HG03097 (cell line): Measurements from ENCODE around the gene STK40.

Source experiments
- ATAC-seq: cut with Tn5 transposase; IDR thresholded peaks from one replicate; pipeline ENCODE4 v1.9.1; 2021; ENCODE audit not compliant: unreplicated experiment, low FRiP score

Gene STK40, protein sequence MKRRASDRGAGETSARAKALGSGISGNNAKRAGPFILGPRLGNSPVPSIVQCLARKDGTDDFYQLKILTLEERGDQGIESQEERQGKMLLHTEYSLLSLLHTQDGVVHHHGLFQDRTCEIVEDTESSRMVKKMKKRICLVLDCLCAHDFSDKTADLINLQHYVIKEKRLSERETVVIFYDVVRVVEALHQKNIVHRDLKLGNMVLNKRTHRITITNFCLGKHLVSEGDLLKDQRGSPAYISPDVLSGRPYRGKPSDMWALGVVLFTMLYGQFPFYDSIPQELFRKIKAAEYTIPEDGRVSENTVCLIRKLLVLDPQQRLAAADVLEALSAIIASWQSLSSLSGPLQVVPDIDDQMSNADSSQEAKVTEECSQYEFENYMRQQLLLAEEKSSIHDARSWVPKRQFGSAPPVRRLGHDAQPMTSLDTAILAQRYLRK

DNA sequence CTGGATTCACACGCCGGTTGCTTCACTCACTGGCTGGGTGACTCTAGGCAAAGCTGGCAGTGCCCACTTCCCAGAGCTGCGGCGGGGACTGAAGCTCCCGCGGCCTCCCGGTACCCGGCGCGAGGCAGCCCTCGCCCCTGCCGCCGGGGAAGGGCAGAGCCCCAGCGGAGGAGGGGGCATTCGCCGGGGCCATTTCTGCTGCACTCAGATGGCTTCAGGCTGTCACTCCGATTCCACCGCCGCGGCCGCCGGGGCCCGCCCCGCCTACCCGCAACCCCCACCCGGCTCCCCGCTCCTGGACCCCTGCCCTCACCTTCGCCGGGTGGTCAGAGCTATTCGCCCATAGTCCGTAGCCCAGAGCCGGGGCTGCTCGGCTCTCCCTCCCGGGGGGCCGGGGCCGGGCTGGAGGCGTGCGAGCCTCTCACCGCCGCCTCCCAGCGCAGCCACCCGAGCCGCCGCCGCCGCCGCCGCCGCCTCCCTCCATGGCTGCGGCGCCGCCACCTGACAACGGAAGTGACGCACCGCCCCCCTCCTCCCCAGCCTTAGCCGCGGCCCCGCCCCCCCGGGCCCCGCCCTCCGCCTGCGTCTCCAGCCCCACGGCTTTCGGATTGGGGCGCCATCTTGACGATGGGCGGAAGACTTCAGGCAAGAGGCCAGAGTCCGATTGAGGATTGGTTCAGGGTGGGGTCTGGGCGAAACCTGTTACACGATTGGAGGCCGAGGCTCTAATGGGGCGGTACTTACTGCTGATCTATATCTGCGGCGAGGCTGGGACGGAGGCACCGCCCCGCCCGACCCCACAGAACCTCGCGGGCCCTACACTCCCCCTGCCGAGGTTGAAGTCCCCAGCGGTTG, at the start of gene STK40:
TSS of gene STK40 (minus strand) at position 515 of the 855 bp plus-strand sequence. CDS start 24,592 bp downstream, outside the sequence.
- ATAC-seq: peak; percentile 73

DNA sequence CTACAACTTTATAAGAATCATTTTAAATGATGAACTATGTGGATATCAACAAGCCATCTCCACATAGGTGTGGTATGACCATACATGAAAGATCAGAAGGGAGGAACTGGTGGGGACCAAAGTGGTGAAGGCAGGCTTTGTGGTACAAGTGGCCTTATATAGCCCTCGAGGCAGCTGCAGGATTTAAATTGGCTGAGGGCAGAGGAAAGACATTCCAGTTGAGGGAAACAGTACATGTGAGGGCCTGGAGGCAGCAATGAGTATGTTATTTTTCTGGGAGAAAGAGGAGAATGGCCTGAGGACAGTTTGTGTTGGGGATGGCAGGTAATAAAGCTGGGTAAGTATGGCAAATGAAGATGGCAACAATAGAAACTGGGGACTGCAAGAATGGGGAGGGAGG, 47.4 kb upstream of the STK40 start:
- ATAC-seq: no peak

DNA sequence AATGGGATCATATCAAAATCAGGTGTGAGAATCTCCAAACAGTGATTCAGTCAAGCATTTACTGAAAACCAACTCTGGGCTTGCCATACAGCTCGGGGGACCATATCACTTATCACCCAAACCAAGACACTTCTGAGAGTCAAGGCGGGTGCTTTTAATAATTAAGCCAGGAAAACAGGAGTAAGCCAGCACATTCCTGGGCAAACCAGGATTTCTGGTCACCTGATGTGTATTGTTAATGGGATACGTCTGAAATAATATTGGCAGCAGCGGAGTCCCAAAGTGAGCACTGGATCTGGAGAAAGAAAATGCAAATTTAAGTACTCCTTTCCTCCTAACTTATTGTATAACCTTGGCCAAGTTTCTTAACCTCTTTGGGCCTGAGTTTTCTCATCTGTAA, 46.9 kb upstream of the STK40 start:
- ATAC-seq: no peak

DNA sequence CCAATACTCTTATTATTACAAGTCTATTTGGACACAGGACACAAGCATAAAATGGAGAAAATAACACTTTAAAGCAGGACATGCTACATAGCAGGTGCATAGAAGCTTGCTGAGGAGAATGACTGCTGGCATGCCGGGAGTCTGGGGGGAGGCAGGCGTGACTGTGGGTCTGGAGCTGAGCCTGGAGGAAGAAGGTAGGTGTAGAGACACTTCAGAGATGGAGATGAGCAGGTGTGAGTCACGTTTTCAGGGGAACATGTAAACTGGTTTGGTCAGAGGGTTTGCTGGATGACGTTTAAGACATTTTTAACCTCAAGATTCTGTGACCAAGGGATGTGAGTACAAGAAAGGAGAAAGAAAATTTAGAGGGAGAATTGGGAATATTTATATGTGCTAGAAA, 40.1 kb upstream of the STK40 start:
- no peak for ATAC-seq

DNA sequence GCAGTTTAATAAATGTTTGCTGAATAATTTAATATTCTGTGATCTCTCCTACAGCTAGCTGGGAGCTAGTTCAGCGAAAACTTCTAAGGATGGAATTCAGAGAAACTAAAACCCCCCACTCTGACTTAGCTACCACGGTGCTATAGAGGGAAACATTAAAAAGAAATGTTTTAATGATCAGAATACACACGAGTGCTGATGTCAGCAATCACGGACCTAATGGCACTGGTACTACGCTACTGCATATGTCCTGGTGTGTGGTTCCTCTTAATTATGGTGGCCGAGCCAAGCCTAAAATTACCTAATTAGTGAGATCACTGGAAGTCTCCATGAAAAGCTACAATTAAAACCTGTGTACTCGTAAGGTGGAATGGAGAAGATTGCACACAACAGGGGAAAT, 35.9 kb upstream of the STK40 start:
- no peak for ATAC-seq

DNA sequence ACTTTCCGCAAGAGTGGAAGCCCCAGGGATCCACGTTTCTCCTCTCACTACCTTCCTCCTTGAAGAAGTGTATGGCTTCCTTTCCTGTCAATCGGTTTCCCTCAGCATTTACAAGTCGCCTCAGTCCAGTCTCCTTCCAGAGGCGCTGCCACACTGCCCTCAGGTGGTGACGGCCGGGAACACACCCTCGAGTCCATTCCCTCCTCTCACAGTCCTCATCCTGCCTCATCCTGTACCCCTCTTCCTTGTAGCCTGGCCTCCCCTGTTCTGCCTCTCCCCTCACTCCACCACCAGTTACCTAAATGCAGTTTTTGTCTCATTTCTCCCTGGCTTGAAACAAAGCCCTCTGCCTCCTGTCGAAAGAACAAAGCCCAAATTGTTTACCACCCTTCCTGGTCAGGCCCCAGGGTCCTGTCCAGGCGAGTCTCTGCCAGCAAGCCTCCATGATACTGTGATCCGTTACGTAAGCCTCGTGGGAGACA, 35.2 kb upstream of the STK40 start:
- ATAC-seq: no peak

DNA sequence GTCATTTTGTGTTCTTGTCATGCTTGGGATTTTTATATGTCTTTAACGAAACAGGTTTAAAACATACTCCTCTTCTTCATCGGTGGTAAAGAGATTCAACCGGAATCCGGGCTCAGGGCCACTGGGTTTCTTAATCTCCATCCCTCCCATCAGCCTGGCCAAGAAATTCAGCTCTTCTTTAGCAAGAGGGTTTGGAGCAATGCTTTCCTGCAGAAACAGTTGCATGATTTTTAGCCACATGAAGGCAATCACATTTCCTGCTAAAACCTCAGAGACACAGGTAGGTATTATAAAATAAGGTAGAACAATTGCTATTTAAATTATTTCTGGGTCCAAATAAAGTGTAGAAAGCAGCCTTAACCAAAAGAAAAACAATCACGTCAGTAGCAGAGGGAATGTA, 34.7 kb upstream of the STK40 start:
- ATAC-seq: no peak

DNA sequence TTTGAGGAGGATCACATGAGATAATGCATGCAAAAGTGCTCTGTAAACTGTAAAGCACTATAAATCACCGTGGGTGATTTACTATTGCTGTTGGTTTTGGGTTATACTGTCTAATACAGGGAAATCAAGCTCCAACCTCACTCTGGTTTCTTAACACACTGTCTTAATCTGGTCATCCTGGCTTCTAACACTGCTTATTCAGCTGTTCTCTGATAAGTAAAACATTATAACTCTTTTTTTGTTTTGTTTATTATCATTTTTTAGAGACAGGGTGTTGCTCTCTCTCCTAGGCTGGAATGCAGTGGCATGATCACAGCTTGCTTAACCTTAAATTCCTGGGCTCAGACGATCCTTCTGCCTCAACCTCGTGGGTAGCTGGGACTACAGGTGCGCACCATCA, 33.8 kb upstream of the STK40 start:
- ATAC-seq: no peak

DNA sequence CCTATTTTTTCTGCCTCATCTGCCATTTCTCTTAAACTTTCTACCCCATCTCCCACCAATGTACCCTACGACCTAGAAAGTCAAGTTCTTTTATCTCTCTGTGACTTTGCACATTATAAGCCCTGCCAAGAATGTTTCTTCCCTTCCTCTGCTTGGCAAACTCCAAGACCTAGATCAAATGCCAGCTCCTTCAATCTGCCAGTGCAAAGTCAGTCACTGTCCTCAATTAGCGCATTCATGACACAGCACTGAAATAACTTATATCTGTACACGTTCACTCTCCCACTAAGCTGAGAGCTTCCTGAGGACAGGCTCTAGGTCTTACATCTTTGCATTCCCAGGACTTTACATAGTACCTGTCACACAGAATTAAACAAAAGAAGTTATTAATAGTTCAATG, 33.4 kb upstream of the STK40 start:
- ATAC-seq: no peak

DNA sequence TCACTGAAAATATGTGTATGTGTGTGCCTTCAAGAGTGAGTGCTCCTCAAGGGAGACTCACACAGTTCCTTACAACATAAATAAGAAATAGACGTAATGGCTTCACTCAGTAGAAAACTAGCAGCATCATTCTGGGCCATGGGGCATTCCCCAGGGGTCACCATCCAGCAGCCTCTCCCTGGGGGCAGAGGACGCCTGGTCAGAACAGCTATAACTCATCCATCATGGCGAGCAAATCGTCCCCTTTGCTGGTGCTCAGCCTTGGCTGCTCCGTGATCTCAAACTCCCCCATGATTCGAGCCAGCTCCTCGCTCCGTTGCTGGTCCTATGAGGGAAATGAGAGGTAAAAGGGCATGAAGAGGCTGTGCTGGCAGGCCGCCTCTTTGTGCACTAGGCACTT, 32.2 kb upstream of the STK40 start:
- ATAC-seq: no peak

DNA sequence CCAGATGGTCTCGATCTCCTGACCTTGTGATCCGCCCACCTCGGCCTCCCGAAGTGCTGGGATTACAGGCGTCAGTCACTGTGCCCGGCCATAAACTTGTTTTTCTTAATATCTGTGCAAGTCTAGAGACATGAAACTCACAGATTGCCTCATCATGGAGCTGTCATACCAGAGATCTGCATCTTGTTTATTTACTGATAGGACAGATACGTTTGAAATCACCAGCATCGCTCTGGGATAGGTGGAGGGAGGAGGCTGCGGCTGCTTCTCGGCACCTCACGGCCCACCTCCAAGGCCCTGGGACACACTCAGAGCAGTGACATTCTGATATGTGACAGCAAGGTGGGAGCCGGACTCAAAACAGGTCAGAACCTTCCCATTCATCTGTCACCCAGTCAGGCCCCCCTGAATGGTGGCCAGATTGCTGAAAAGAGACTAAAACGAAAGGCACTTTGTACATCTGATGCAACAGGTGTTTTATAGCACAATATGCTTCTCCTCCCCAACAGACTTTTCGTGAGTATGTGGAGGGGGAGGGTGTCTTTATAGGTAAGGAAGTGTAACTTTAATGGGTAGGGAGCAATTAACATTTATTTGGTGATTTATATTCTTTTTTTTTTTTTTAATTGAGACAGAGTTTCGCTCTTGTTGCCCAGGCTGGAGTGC, 30.1 kb upstream of the STK40 start:
- no peak for ATAC-seq

DNA sequence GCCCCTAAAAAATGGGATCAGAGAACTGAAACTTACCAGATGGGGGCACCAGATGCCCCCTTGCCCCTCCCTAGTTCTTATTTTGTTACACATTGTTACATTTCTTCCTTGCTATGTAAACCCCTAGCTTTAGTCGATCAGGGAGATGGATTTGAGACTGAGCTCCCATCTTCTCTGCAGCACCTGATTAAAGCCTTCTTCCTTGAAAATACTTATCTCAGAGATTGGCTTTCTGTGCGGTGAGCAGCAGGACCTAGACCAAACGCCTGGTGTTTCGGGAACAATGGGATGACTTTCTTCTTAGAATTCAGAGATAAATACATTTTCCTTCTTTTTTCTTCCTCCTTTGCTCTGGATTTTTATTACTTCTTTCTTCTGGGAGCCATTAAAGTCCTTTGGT, 28.7 kb upstream of the STK40 start:
- ATAC-seq: no peak

DNA sequence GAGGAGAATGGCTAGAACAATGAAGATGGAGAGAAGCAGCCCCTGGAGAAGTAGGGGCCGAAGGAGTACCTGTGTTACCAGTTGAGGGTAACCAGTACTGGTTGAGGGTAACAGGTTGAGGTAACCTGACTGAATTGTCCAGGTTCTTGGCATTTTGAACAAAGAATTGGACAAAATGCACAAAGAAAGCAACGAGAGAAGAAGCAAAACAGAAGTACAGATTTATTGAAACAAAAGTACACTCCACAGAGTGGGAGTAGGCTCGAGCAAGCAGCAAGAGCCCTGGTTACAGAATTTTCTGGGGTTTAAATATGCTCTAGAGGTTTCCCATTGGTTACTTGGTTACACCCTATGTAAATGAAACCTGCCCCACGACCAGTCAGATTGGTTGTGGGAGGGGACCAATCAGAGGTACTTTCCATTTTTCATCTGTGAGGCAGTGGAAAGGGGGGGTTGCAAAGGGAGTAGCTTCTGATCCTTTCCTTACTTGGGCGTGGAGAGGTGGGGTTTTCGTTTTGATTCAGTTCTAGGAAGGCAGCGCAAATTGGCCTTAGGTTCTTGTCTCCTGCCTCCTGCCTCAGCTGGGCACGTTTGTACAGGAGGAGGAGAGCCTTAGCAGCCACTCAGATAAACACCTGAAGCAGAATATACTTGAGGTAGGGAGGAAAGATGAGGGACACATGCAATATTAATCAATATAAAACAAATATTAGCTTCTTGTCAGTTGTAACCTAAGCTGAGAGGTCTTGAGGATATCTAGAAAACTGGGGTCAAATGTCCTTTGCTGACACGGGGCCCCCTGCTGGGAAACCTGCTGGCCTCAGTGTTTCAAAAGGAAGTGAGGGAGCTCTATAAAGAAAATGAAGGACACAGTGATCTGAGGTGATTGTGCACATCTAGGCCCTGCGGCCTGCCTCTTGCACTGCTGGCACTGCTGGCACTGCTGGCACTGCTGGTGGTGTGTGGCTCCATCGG, 26.2 kb upstream of the STK40 start:
- no peak for ATAC-seq

DNA sequence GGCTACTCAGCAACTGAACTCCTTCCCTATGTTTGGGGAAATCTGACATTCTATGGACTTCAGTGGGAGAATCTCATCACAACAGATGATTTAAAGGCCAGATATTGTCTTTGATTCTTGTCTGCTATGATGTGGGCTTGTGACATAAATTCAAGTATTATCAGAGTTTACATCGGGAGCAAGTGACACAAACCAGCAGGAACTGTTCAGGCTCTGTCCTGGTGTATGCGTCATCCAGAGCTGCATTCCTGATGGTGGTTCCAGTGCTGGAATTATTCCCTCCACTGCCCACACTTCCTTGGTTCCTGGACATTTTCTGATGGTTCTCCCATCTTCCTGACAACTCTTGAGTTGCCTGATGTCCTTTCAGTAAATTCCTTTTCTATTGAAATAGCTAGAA, 22.8 kb upstream of the STK40 start:
- no peak for ATAC-seq

DNA sequence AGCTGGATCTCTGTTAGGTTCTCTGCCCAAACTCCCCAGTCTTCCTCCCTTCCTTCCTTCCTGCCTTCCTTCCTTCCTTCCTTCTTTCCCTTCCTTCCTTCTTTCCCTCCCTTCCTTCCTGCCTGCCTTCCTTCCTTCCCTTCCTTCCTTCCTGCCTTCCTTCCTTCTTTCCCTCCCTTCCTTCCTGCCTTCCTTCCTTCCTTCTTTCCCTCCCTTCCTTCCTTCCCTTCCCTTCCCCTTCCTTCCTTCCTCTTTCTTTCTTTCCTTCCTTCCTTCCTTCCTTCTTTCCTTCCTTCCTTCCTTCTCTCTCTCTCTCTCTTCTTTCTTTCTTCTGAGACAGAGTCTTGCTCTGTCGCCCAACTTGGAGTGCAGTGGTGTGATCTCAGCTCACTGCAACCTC, 20.7 kb upstream of the STK40 start:
- no peak for ATAC-seq

DNA sequence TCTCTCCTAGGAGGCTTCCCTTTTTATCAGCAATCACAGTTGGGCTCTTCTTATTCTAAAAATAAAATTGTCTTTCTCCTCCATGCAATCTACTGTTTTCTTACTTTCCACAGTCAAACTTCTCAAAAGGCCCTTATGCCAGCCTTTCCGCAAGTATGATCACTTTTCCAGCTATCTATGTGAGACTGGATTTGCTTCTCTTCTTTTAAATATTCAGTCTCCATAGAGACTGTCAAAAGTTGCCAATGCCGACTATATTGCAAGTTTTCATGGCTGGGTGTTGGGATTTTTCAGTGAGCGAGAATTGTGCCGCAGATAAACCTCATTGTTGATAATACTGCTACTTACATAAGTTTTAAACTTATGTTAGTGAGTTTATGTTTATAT, 16.8 kb upstream of the STK40 start:
- ATAC-seq: no peak

DNA sequence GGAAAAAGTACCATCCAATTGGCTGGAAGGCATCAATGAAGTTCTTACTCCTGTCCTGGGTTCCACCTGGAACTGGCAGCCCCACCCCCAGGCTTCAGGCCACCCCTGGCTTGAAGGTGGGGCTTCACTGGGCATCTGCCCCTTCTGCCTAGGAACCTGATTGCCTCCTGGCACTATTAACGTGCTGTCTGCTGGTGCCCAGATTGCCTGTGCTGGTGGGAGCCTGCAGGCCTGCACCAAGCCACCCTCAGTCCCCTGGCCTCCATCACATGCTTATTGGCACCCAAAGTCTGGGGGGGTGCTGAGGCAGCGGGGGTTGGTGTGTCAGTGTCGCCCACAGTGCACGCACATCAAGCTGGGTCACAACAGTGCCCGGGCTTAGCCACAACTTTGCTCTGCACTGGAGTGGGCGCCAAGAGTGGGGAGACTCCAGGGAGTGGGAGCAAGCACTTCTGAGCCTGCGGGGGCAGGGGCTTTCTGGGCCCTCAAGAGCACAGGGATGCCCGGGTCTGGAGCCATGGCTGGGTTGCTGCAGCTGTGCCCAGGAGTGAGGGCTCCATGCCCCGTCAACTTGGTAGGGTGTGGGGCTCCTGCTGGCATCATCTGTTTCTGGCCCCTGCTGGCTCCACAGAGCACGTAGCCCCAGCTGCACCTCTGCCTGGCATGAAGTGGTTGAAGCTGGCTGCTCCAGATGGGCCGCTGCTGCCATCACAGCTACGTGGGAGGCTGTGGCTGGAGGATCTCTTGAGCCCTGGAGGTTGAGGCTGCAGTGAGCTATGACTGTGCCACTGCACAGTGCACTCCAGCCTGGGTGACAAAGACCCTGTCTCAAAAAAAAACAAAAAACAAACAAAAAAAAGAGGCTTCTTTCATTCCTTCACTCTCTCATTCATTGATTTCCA, 16.1 kb upstream of the STK40 start:
- ATAC-seq: no peak

DNA sequence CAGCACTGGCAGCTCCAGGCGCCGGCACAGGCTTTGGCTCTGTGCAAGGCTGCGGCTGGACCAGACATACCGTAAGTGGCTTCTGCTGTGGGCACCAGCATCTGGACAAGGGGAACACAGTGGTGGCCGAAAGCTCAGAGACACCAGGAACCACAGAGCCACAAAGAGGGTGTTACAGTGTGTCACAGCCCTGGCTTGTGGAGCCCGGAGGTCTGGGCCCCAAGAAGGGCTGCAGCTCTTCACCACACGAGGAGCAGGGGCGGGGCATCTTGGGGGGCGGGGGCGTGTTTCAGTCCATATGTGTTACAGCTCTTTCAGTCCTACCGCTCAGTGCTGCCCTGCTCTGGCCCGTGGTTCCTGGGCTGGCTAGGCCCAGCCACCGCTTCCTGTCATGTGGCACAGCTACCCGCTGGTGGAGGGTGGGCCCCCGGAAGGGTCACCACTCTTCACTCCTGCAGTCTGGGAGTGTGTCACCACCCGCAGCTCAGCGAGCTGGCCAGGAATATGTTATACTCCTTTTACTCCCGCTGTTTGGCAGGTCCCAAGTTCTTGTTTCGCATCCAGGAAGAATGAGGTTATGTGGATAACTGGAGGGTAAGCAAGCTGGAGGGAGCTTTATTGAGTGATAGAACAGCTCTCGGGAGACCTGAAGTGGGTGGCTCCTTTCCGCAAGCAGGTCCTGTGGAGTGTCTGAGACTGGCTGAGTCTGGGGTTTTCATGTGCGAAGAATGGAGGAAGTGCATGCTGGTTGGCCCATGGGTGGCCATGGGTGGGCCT, 15.3 kb upstream of the STK40 start:
- no peak for ATAC-seq
